Endothelial cell of umbilical vein (primary cell): ENCODE measurements around the gene SP2. TPM values are rescaled to one million over a fixed set of nuclear protein-coding genes. Genes with fewer than 3 reads are reported as not detected.

Experiments used
- BruUV-seq: library from RNA; stranded (reverse); fragments of 400-500 nt; replicated peaks from 2 replicates; lab custom pipeline; 2021; lab: Mats Ljungman, UMichigan
- CTCF ChIA-PET: fragments of 300-600, 350-600 bp; sonication (Branson Sonifier 250); formaldehyde crosslinking; loops from one replicate; lab custom pipeline; 2021; ENCODE audit warnings: antibody characterized with exemption, inconsistent platforms; lab: Charles Lee
- POLR2A ChIA-PET: fragments of 300-600, 350-600 bp; sonication (Branson Sonifier 250); formaldehyde crosslinking; loops from one replicate; lab custom pipeline; 2021; ENCODE audit warnings: antibody characterized with exemption, inconsistent platforms; lab: Charles Lee
- DNase-seq: peaks from one replicate; pipeline ENCODE4 v3.0.0-alpha.2; 2011; ENCODE audit warnings: low read depth, low spot score
- FAIRE-seq: peaks from 2 replicates; lab custom pipeline; 2011; peaks lifted over from hg19 to GRCh38; lab: Jason Lieb, UNC
- H2AFZ ChIP-seq: 2 replicates; pipeline ENCODE4 v1.6.0; 2012; ENCODE audit warnings: low read depth, low read length, control low read depth, inconsistent platforms
- H3K27ac ChIP-seq: 2 replicates; pipeline ENCODE4 v1.5.1; 2011; ENCODE audit warnings: low read depth, mild to moderate bottlenecking, control low read depth, low read length, moderate library complexity; ENCODE audit not compliant: insufficient read depth
- H3K27me3 ChIP-seq, 2 experiments: 2 replicates each; pipeline versions ENCODE4 v1.6.0 to v1.6.1; 2011; ENCODE audit warnings: low read length in 2 of 2, mixed read lengths in 1 of 2; ENCODE audit not compliant: control insufficient read depth in 2 of 2, insufficient read depth in 2 of 2
- H3K36me3 ChIP-seq, 2 experiments: 2 replicates in 1 of 2; 3 replicates in 1 of 2; pipeline ENCODE4 v1.5.1; 2011; ENCODE audit warnings: low read length in 2 of 2, mild to moderate bottlenecking in 1 of 2, moderate library complexity in 1 of 2; ENCODE audit not compliant: control insufficient read depth in 2 of 2, insufficient read depth in 2 of 2; ENCODE audit errors: extremely low read depth in 1 of 2
- H3K4me1 ChIP-seq: 3 replicates; pipeline ENCODE4 v1.5.1; 2011; ENCODE audit warnings: mild to moderate bottlenecking, low read length; ENCODE audit not compliant: control insufficient read depth, insufficient read depth; ENCODE audit errors: extremely low read depth
- H3K4me2 ChIP-seq: 2 replicates; pipeline ENCODE4 v1.6.1; 2011; ENCODE audit warnings: low read length, control low read depth, mixed read lengths; ENCODE audit not compliant: insufficient read depth
- H3K4me3 ChIP-seq, 3 experiments: fragments of 200-600 bp in 1 of 3; sonication (generic), shearing (Covaris generic) in 1 of 3; replicated peaks in 1 of 3; 2 replicates each; pipeline ENCODE4 v1.5.1; 2011 to 2016; ENCODE audit warnings: control low read depth in 3 of 3, low read length in 3 of 3, mild to moderate bottlenecking in 2 of 3, inconsistent platforms in 1 of 3, low read depth in 1 of 3, moderate library complexity in 1 of 3; ENCODE audit not compliant: insufficient read depth in 1 of 3
- H3K79me2 ChIP-seq: 2 replicates; pipeline ENCODE4 v1.6.0; 2012; ENCODE audit warnings: low read length, inconsistent platforms; ENCODE audit not compliant: control insufficient read depth, insufficient read depth
- H3K9ac ChIP-seq: replicated peaks from 2 replicates; pipeline ENCODE3; 2011; ENCODE audit warnings: low read length, control low read depth; ENCODE audit not compliant: insufficient read depth; ENCODE audit errors: extremely low read depth
- H3K9me1 ChIP-seq: replicated peaks from 3 replicates; pipeline ENCODE4 v1.6.0; 2011; ENCODE audit warnings: mild to moderate bottlenecking, low read length; ENCODE audit not compliant: control insufficient read depth, insufficient read depth; ENCODE audit errors: extremely low read depth
- H3K9me3 ChIP-seq: replicated peaks from 2 replicates; pipeline ENCODE4 v1.5.1; 2012; ENCODE audit warnings: low read length, inconsistent platforms; ENCODE audit not compliant: control insufficient read depth, insufficient read depth
- H4K20me1 ChIP-seq: replicated peaks from 2 replicates; pipeline ENCODE3; 2011; ENCODE audit warnings: mild to moderate bottlenecking, low read length; ENCODE audit not compliant: control insufficient read depth, insufficient read depth; ENCODE audit errors: extremely low read depth
- EZH2 ChIP-seq: IDR thresholded peaks from 2 replicates; pipeline ENCODE4 v1.6.1; 2012; ENCODE audit warnings: borderline replicate concordance, low read depth, mild to moderate bottlenecking, moderate library complexity, low read length, inconsistent platforms; ENCODE audit not compliant: severe bottlenecking
- FOS ChIP-seq: IDR thresholded peaks from 2 replicates; pipeline ENCODE4 v1.6.1; 2011; ENCODE audit warnings: mild to moderate bottlenecking, low read length, moderate library complexity, borderline replicate concordance; ENCODE audit not compliant: insufficient read depth
- GATA2 ChIP-seq: IDR thresholded peaks from 2 replicates; pipeline ENCODE4 v1.7.0; 2011; ENCODE audit warnings: low read depth, mild to moderate bottlenecking, moderate library complexity, mixed read lengths, low read length; ENCODE audit not compliant: insufficient read length, insufficient read depth
- JUN ChIP-seq: IDR thresholded peaks from 2 replicates; pipeline ENCODE4 v1.6.1; 2011; ENCODE audit warnings: borderline replicate concordance, low read depth; ENCODE audit not compliant: insufficient read length, insufficient read depth
- MYC ChIP-seq: IDR thresholded peaks from one replicate; pipeline ENCODE4 v1.6.1; 2011; ENCODE audit warnings: mild to moderate bottlenecking, low read depth, low read length
- POLR2A ChIP-seq: IDR thresholded peaks from 2 replicates; pipeline ENCODE4 v1.6.1; 2012; ENCODE audit warnings: low read depth, mild to moderate bottlenecking, control low read depth, low read length
- POLR2AphosphoS5 ChIP-seq: IDR thresholded peaks from 2 replicates; pipeline ENCODE4 v1.6.1; 2012; ENCODE audit warnings: low read depth, mild to moderate bottlenecking, control low read depth, low read length, moderate library complexity; ENCODE audit not compliant: insufficient read depth
- dilution Hi-C: fragments of 300-500 bp; cut with MboI; formaldehyde crosslinking; loops from one replicate; pipeline ENCODE4 v1.15.0; 2019; ENCODE audit warnings: low sequenced_read_pairs; ENCODE audit not compliant: extremely low pct_ligation_motif_present
- intact Hi-C: fragments of 100-400 bp; cut with micrococcal nuclease; formaldehyde crosslinking; loops from one replicate; pipeline ENCODE4 v1.10.0; 2022
- polyA plus RNA-seq, 4 experiments: library from polyadenylated mRNA; depleted of rRNA in 3 of 4; stranded (reverse) in 3 of 4; unstranded in 1 of 4; fragments of >200 nt; gene quantifications; 2 replicates each; pipeline versions ENCODE4 v1.2.1 to v1.2.3, GENCODE V29; 2011 to 2012; ENCODE audit warnings: missing spikeins in 1 of 4
- total RNA-seq: library from RNA; stranded (reverse); gene quantifications from 2 replicates; pipeline ENCODE4 v1.2.3, GENCODE V29; 2021
- TF ChIP-seq, protein P1 (sequence below): IDR thresholded peaks from 2 replicates; pipeline ENCODE4 v1.6.1; 2011; ENCODE audit not compliant: insufficient read depth, insufficient read length
- TF ChIP-seq, protein P2 (sequence below), 2 donors: IDR thresholded peaks; 1 replicate in 1 of 2; 2 replicates in 1 of 2; pipeline ENCODE4 v1.5.1; 2011; ENCODE audit warnings: low read length in 2 of 2, mild to moderate bottlenecking in 2 of 2, moderate library complexity in 2 of 2, control low read depth in 1 of 2, inconsistent platforms in 1 of 2, low read depth in 1 of 2; ENCODE audit not compliant: insufficient read depth in 1 of 2; ENCODE audit errors: extremely low read depth in 1 of 2

The SP2 gene
- total and polyA plus RNA-seq, 2 donors (not counting 3 experiments of a cell fraction or from before 2014, with no cell fraction given), result 11.2 to 18.6 TPM

DNA sequence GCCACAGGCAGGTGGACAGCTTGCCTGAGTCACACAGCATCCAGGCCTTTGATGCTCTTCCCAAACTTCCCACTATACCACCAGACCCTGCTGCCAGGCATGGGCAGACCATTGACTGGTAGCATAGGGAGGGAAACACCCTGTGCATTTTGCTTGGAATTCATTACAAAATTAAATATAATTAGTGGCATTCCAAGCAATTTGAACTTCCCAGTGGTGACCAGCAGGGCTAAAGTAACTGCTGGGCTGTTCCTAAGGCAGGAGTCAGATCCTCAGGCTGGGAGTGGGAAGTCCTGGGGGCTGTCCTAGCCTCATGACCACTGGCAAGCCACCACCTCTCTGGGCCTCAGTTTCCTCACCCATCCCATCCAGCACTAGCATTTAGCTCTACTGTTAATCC, 57.9 kb downstream of the SP2 start:
- Histone ChIP-seq H3K27ac (no peak overlapping the region), H3K36me3 (peaks cover 0 to 2% of the 10 kb centered on the region in 2 experiments), H4K20me1 (no peaks in the 10 kb centered on the region), H3K79me2 (no peaks in the 10 kb centered on the region), H3K27me3 (peaks cover 0 to 2% of the 10 kb centered on the region in 2 experiments), H3K4me2 (no peak overlapping the region), H2AFZ (no peak overlapping the region), H3K9me3 (no peaks in the 10 kb centered on the region), H3K9ac (no peak overlapping the region), H3K4me3 (no peak overlapping the region), H3K9me1 (no peaks in the 10 kb centered on the region), H3K4me1 (peaks cover 4% of the 10 kb centered on the region)
- intact Hi-C loops (no loop called here), dilution Hi-C loops (no loop called here)
- no peak for DNase-seq
- ChIA-PET CTCF (interaction anchor here (0.7 to 2.5 kb wide), 5 partner anchors 12 to 64 kb away, joined by 3 to 10 read pairs (median 4); partner anchors contain the start of gene CDK5RAP3), POLR2A (no interaction called here)
- BruUV-seq, result no TSS peak
- no peak for TF ChIP-seq MYC
- no peak for TF ChIP-seq EZH2
- no peak for TF ChIP-seq FOS
- no peak for TF ChIP-seq JUN
- no peak for TF ChIP-seq GATA2
- TF ChIP-seq, protein P1, sequence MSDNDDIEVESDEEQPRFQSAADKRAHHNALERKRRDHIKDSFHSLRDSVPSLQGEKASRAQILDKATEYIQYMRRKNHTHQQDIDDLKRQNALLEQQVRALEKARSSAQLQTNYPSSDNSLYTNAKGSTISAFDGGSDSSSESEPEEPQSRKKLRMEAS, result no peak
- no peak for TF ChIP-seq POLR2A
- TF ChIP-seq, protein P2, sequence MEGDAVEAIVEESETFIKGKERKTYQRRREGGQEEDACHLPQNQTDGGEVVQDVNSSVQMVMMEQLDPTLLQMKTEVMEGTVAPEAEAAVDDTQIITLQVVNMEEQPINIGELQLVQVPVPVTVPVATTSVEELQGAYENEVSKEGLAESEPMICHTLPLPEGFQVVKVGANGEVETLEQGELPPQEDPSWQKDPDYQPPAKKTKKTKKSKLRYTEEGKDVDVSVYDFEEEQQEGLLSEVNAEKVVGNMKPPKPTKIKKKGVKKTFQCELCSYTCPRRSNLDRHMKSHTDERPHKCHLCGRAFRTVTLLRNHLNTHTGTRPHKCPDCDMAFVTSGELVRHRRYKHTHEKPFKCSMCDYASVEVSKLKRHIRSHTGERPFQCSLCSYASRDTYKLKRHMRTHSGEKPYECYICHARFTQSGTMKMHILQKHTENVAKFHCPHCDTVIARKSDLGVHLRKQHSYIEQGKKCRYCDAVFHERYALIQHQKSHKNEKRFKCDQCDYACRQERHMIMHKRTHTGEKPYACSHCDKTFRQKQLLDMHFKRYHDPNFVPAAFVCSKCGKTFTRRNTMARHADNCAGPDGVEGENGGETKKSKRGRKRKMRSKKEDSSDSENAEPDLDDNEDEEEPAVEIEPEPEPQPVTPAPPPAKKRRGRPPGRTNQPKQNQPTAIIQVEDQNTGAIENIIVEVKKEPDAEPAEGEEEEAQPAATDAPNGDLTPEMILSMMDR (IDR thresholded peaks at IDR 0.05; ENCODE audit: extremely low read depth in 1 of 2, insufficient read depth in 1 of 2, low read depth in 1 of 2, low read length in 2 of 2), result no peak
- no peak for TF ChIP-seq POLR2AphosphoS5
- no peak for FAIRE-seq
